ENCODE measurements around the gene CSF3R. TPM values are rescaled to one million over a fixed set of nuclear protein-coding genes. Genes with fewer than 3 reads are reported as not detected.
A peak's percentile ranks its signal among the peaks of the same experiment; 100 is the strongest.

Gene CSF3R
- total and polyA plus RNA-seq, 2 of the 4 experiments (the other 2 are of a cell fraction), result not detected

DNA sequence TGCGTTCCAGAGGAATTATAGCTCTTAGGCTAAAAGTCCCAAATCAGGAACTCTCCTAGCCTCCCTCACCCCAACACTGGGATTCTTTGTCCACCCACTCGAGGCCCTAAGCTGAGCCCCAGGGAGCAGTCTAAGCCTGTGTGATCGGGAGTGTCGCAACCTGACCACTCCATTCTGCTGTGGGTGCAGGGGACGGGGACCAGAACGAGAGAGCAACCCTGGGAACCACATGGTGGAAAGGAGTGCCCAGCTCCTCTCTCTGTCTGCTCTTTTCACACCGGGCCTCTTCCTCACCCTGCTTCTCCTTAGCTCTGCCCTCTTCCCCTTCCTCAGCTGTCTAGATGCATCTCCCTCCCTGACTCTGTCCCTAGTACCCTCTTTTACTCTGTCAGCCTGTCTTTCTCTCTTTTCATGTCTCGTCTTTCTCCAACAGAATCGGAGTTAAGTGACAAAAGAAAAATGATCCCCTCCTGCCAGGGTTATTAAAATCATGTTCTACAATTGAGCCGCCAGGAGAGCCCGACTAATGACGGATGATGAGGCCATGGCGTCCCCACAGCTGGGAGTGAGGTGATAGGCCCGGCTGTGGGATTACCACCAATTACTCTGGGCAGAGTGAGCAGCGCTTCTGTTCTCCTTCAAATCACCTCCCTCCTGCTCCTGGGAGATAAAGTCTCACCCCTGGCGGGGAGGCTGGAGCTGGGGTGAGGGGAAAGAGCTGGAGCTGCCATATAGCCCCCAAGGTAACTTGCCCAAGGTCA lies 34.5 kb upstream of the CSF3R start:
- Histone ChIP-seq H3K56ac (ENCODE audit: extremely low read depth, insufficient read depth, low read length) (no peak overlapping the region), H2AK5ac (ENCODE audit: low read depth, low read length) (no peak overlapping the region), H3K4ac (ENCODE audit: low read depth, low read length) (no peak overlapping the region), H4K91ac (ENCODE audit: insufficient read depth, low read depth, low read length) (no peak overlapping the region), H3K4me2 (ENCODE audit: low read depth, low read length) (no peak overlapping the region), H3K14ac (replicated peaks; ENCODE audit: low read depth, low read length) (no peak overlapping the region), H2BK15ac (ENCODE audit: low read depth, low read length) (no peak overlapping the region), H3K9me1 (ENCODE audit: insufficient read depth, low read length) (no peaks in the 10 kb centered on the region), H3K36me3 (ENCODE audit: control insufficient read depth, insufficient read depth, low read length) (no peaks in the 10 kb centered on the region), H3K4me3 (ENCODE audit: insufficient read depth, low read depth, low read length) (no peak overlapping the region), H3K4me1 (ENCODE audit: control insufficient read depth, insufficient read depth, low read length) (no peaks in the 10 kb centered on the region), H3K18ac (ENCODE audit: low read depth, low read length) (no peak overlapping the region), H4K5ac (ENCODE audit: low read depth, low read length) (no peak overlapping the region), H2AK9ac (replicated peaks; ENCODE audit: low read depth, low read length, poor library complexity) (no peak overlapping the region), H3K9me3 (ENCODE audit: control insufficient read depth, insufficient read depth, low read length) (no peaks in the 10 kb centered on the region), H3K23ac (ENCODE audit: low read depth, low read length) (no peak overlapping the region), H3K79me1 (ENCODE audit: low read depth in 1 of 2, low read length in 2 of 2) (no peaks in the 10 kb centered on the region), H2BK120ac (ENCODE audit: low read depth, low read length) (no peak overlapping the region), H2AFZ (replicated peaks; ENCODE audit: low read length, poor library complexity) (no peak overlapping the region), H3K9ac (ENCODE audit: low read depth, low read length) (no peak overlapping the region), H3K27ac (ENCODE audit: insufficient read depth, low read length) (no peak overlapping the region), H3K27me3 (ENCODE audit: control insufficient read depth, insufficient read depth, low read length) (no peaks in the 10 kb centered on the region; the same call in 1 of the 2 replicates), H2BK20ac (ENCODE audit: low read depth, low read length) (no peak overlapping the region), H4K8ac (ENCODE audit: low read depth in 2 of 2, low read length in 2 of 2) (no peak overlapping the region), H4K20me1 (ENCODE audit: insufficient read depth, low read length) (no peaks in the 10 kb centered on the region), H2BK5ac (ENCODE audit: low read depth, low read length, poor library complexity, severe bottlenecking) (no peak overlapping the region)
- BruUV-seq (replicated peaks), result no TSS peak
- ATAC-seq (ENCODE audit: low read depth) (peak; percentile 36), DNase-seq (no peak)
- WGBS, 2 experiments (ENCODE audit: extremely low coverage in 2 of 2, insufficient read length in 1 of 2), result 33% methylated on average over 4 of the region's 16 CpGs; no CpG with 5 or more reads in 1 of the 2 experiments
- ChIA-PET POLR2A (ENCODE audit: unreplicated experiment) (no interaction called here), CTCF (interaction anchor here (0.5 to 2.8 kb wide), 7 partner anchors 10 to 1008 kb away, joined by 3 to 8 read pairs (median 5); no protein-coding TSS in a partner anchor)
- TF ChIP-seq ELK1 (IDR thresholded peaks at IDR 0.05; ENCODE audit: borderline replicate concordance, low read depth, low read length) (no peak), CHD1 (IDR thresholded peaks at IDR 0.05; ENCODE audit: low read depth, low read length) (no peak), CEBPB (IDR thresholded peaks at IDR 0.05; ENCODE audit: low read depth, low read length) (peak; percentile 44; the same call in 1 of the 2 replicates)
- TF ChIP-seq, protein P1, sequence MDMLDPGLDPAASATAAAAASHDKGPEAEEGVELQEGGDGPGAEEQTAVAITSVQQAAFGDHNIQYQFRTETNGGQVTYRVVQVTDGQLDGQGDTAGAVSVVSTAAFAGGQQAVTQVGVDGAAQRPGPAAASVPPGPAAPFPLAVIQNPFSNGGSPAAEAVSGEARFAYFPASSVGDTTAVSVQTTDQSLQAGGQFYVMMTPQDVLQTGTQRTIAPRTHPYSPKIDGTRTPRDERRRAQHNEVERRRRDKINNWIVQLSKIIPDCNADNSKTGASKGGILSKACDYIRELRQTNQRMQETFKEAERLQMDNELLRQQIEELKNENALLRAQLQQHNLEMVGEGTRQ (IDR thresholded peaks at IDR 0.05; ENCODE audit: low read depth, low read length), result no peak
- intact Hi-C loops (cut with micrococcal nuclease), result loop anchor here (5.0 kb wide), 2 partner anchors 805 to 1345 kb away; no protein-coding TSS in a partner anchor
- in situ Hi-C loops (cut with MboI; ENCODE audit: low sequenced_read_pairs), result no loop called here
- dilution Hi-C loops (cut with HindIII; ENCODE audit: low sequenced_read_pairs, unreplicated experiment), result no loop called here

All from IMR-90 (cell line).